ENCODE results near the gene RPL21.

RPL21 gene

DNA sequence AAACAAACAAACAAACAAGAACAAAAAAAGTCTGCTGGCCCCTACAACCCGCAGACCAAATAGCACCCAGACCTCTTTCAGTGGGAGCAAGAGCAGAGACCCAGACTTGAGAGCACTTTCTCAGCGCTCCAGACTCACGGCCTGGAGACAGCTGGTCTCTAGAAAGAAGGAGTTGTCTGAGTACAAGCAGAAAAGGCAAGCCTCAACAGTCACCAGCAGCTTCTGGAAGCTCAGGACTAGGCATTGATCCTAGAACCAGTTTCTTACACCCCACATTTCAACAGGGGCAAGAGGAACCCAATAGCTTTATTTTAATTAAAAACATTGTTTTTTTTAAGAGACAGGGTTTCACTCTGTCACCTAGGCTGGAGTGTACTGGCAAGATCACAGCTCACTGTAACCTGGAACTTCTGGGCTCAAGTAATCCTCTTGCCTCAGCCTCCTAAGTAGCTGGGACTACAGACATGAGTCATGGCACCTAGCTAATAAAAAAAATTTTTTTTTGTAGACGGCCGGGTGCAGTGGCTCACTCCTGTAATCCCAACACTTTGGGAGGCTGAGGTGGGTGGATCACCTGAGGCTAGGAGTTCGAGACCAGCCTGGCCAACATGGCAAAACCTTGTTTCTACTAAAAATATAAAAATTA lies 49.7 kb downstream of the RPL21 start:
- DNase-seq (no peak), ATAC-seq (replicated peaks) (no peak)
- H3K36me3 Mint-ChIP-seq (ENCODE audit: insufficient read depth): no peaks in the 10 kb centered on the region
- H3K27me3 Mint-ChIP-seq: peaks cover 42 to 50% of the 10 kb centered on the region in 2 donors
- no peaks in the 10 kb centered on the region for H3K9me3 Mint-ChIP-seq
- no peak overlapping the region for H3K27ac Mint-ChIP-seq
- no peak overlapping the region for H3K4me3 Mint-ChIP-seq
- H3K4me1 Mint-ChIP-seq (ENCODE audit: low read depth in 2 of 2): no peaks in the 10 kb centered on the region

DNA sequence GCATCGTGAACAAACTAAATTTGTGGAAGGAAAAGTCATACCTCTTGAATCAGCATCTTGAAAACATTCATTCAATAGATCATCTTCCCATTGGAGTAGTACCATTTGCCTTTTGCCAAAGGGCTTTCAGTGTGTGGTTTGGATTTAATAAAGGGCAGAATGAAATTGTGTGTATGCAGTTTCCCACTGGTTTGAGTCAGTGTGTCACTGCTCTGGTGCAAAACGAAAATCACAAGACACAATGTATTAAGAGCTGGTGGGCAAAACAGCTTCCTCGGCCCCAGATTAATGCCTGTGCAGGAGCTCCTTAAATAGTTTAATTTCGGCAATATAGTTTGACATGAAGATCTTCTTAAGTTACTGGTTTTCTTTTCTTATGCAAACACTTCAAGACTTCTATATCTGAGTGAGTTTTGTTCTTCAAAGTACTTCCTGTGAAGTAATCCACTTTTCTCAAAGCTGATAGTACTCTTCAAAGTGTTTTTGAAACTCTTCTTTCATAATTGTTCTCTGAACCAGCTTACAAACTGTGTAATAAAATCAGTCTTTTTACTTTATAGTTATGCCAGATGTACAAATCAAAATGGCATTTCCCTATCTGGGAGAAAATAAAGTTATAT lies 51.4 kb downstream of the RPL21 start:
- Mint-ChIP-seq H3K9me3 (no peaks in the 10 kb centered on the region), H3K27me3 (peaks cover 27 to 43% of the 10 kb centered on the region in 2 donors), H3K36me3 (ENCODE audit: insufficient read depth) (no peaks in the 10 kb centered on the region), H3K27ac (no peak overlapping the region), H3K4me1 (ENCODE audit: low read depth in 2 of 2) (no peaks in the 10 kb centered on the region), H3K4me3 (no peak overlapping the region)
- no peak for ATAC-seq (replicated peaks)
- DNase-seq: no peak

DNA sequence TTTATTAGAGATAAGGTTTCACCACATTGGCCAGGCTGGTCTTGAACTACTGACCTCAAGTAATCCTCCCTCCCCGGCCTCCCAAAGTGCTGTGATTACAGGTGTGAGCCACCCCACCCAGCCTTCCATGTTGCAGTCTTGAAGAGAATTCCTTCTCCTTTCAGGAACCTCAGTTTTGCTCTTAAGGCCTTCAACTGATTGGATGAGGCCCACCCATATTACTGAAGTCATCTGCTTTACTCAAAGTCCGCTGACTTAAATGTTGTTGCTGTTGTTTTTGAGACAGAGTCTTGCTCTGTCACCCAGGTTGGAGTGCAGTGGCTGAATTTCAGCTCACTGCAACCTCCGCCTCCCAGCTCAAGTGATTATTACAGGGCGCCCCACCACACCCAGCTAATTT lies 52.7 kb downstream of the RPL21 start:
- Mint-ChIP-seq H3K4me3 (no peak overlapping the region), H3K9me3 (no peaks in the 10 kb centered on the region), H3K36me3 (ENCODE audit: insufficient read depth) (no peaks in the 10 kb centered on the region), H3K4me1 (ENCODE audit: low read depth in 2 of 2) (peaks cover 0 to 2% of the 10 kb centered on the region in 2 donors), H3K27me3 (peaks cover 15 to 43% of the 10 kb centered on the region in 2 donors), H3K27ac (no peak overlapping the region)
- DNase-seq (no peak), ATAC-seq (replicated peaks) (no peak)

DNA sequence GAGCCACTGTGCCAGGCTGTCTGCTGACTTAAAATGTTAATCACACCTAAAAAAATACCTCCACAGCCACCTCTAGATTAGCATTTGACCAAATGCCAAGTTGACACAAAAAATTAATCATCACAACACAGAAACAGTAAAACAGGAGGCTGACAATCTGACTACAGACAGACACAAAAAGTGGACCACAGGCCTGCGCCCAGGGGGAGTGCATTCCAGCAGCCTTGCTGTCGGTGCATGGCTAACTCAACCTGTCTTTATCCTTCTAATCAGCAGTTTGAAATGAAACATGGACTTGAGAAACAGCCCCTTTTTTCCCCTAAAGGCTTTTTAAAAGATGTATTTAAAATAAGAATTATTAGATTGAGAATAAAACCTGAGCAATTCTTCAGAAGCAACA lies 53.3 kb downstream of the RPL21 start:
- no peaks in the 10 kb centered on the region for H3K9me3 Mint-ChIP-seq

More for the DNA sequence above, 53.3 kb downstream of the RPL21 start:
- no peaks in the 10 kb centered on the region for H3K36me3 Mint-ChIP-seq (ENCODE audit: insufficient read depth)
- DNase-seq (no peak), ATAC-seq (replicated peaks) (no peak)
- no peak overlapping the region for H3K4me3 Mint-ChIP-seq
- peaks cover 10 to 43% of the 10 kb centered on the region in 2 donors for H3K27me3 Mint-ChIP-seq
- no peak overlapping the region for H3K27ac Mint-ChIP-seq
- H3K4me1 Mint-ChIP-seq (ENCODE audit: low read depth in 2 of 2): peaks cover 0 to 5% of the 10 kb centered on the region in 2 donors

Data from effector memory CD8-positive, alpha-beta T cell (primary cell).